Hepatocyte (in vitro differentiated cells): ENCODE measurements around the gene PPP1R1B. TPM values are rescaled to one million over a fixed set of nuclear protein-coding genes. Genes with fewer than 3 reads are reported as not detected.

Experiments
- DNase-seq: peaks from one replicate; pipeline ENCODE4 v3.0.0-alpha.2; 2016; ENCODE audit warnings: low spot score
- H2AFZ ChIP-seq: fragments of 200-600 bp; sonication (generic); 2 replicates; pipeline ENCODE4 v1.6.0; 2016; ENCODE audit warnings: antibody characterized with exemption, mild to moderate bottlenecking
- H3K27ac ChIP-seq: fragments of 200-600 bp; sonication (generic); 2 replicates; pipeline ENCODE4 v1.5.1; 2016; ENCODE audit warnings: mild to moderate bottlenecking
- H3K27me3 ChIP-seq: fragments of 200-600 bp; sonication (generic); 2 replicates; pipeline ENCODE4 v1.6.1; 2016
- H3K36me3 ChIP-seq: fragments of 200-600 bp; sonication (generic); replicated peaks from 2 replicates; pipeline ENCODE4 v1.5.1; 2016; ENCODE audit warnings: low read depth; ENCODE audit not compliant: insufficient read depth
- H3K4me1 ChIP-seq: fragments of 200-600 bp; sonication (generic); 2 replicates; pipeline ENCODE4 v1.5.1; 2016; ENCODE audit warnings: mild to moderate bottlenecking, moderate library complexity; ENCODE audit not compliant: insufficient read depth
- H3K4me2 ChIP-seq: fragments of 200-600 bp; sonication (generic); 2 replicates; pipeline ENCODE4 v1.6.0; 2016
- H3K4me3 ChIP-seq: fragments of 200-600 bp; sonication (generic); 2 replicates; pipeline ENCODE4 v1.5.1; 2016; ENCODE audit warnings: mild to moderate bottlenecking
- H3K79me2 ChIP-seq: fragments of 200-600 bp; sonication (generic); 2 replicates; pipeline ENCODE4 v1.6.0; 2017; ENCODE audit warnings: mild to moderate bottlenecking
- H3K9me2 ChIP-seq: fragments of 200-600 bp; sonication (generic); replicated peaks from 2 replicates; pipeline ENCODE4 v1.6.0; 2017; ENCODE audit warnings: mild to moderate bottlenecking; ENCODE audit not compliant: insufficient read depth
- H3K9me3 ChIP-seq: fragments of 200-600 bp; sonication (generic); 2 replicates; pipeline ENCODE4 v1.5.1; 2016; ENCODE audit warnings: low read depth, mild to moderate bottlenecking
- H4K20me1 ChIP-seq: fragments of 200-600 bp; sonication (generic); 2 replicates; pipeline ENCODE4 v1.6.0; 2016; ENCODE audit warnings: mild to moderate bottlenecking; ENCODE audit not compliant: insufficient read depth, poor library complexity, severe bottlenecking
- EZH2 ChIP-seq: fragments of 200-600 bp; sonication (generic); IDR thresholded peaks from 2 replicates; pipeline ENCODE4 v1.6.1; 2016; ENCODE audit warnings: antibody characterized with exemption, mild to moderate bottlenecking, borderline replicate concordance
- EZH2phosphoT487 ChIP-seq: fragments of 200-600 bp; sonication (generic); IDR thresholded peaks from one replicate; pipeline ENCODE4 v1.6.1; 2018; ENCODE audit warnings: antibody characterized with exemption, mild to moderate bottlenecking, low read depth, moderate library complexity; ENCODE audit not compliant: unreplicated experiment, severe bottlenecking
- WGBS: methylation state at CpG from one replicate; pipeline ENCODE4 v1.1.6; 2016; ENCODE audit warnings: low lambda C conversion rate; ENCODE audit errors: missing lambda C conversion rate; 5-methylcytosine and 5-hydroxymethylcytosine counted together
- polyA plus RNA-seq: library from polyadenylated mRNA; unstranded; fragments of >200 nt; fragmentation: Nextera tagmentation; extraction: Ambion mirVana; gene quantifications from 2 replicates; pipeline ENCODE4 v1.2.1, GENCODE V29; 2016
- total RNA-seq: library from RNA; depleted of rRNA; stranded (reverse); fragments of >200 nt; gene quantifications from 2 replicates; pipeline ENCODE4 v1.2.3, GENCODE V29; 2014
- TF ChIP-seq, protein P1 (sequence below): fragments of 200-600 bp; sonication (generic); IDR thresholded peaks from 2 replicates; pipeline ENCODE4 v1.5.1; 2016; ENCODE audit warnings: antibody characterized with exemption, mild to moderate bottlenecking; ENCODE audit not compliant: poor library complexity

The PPP1R1B gene
- total and polyA plus RNA-seq, 2 experiments from 2014 or later: 1.5 to 3.7 TPM

DNA sequence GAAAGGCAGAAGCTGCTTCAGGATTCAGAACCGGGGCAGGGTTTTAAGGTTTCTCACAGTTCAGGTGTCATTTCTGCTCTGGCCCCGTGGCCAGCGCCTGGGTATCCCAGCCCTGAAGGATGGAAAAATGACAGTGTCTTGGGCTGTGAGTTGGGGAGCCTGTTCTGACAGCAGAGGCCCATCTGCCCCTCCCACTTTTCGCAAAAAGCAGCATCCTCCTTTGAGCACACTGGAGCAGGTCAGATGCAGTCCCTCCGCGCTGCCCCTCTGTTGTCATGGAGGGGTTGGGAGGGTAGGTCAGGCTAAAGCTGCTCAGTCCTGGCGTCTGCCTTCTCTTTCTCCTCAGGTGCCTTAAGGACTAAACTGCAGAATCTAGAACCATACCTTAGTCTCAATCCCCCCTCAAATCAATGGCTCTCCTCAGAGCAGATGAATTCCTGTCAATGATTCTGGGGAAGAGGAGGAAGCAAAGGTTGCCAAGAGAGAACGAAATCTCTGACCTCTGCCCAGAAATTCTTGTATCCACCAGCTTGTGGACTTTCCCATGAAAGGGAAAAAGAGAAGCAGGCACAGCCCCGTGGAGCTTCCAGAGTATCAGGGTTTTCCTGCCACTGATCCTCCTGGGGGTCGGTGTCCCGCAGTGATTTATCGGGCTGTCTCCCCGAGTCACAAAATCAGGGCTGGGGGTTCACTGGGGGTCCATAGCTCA lies 26.3 kb upstream of the PPP1R1B start:
- Histone ChIP-seq H3K27ac (no peak overlapping the region), H4K20me1 (no peaks in the 10 kb centered on the region), H3K36me3 (no peaks in the 10 kb centered on the region), H3K4me2 (no peak overlapping the region), H2AFZ (no peak overlapping the region), H3K79me2 (no peaks in the 10 kb centered on the region), H3K4me3 (no peak overlapping the region), H3K9me3 (no peaks in the 10 kb centered on the region), H3K4me1 (no peaks in the 10 kb centered on the region), H3K27me3 (peaks cover 100% of the 10 kb centered on the region), H3K9me2 (no peaks in the 10 kb centered on the region)
- DNase-seq: no peak
- TF ChIP-seq EZH2: no peak
- TF ChIP-seq, protein P1, sequence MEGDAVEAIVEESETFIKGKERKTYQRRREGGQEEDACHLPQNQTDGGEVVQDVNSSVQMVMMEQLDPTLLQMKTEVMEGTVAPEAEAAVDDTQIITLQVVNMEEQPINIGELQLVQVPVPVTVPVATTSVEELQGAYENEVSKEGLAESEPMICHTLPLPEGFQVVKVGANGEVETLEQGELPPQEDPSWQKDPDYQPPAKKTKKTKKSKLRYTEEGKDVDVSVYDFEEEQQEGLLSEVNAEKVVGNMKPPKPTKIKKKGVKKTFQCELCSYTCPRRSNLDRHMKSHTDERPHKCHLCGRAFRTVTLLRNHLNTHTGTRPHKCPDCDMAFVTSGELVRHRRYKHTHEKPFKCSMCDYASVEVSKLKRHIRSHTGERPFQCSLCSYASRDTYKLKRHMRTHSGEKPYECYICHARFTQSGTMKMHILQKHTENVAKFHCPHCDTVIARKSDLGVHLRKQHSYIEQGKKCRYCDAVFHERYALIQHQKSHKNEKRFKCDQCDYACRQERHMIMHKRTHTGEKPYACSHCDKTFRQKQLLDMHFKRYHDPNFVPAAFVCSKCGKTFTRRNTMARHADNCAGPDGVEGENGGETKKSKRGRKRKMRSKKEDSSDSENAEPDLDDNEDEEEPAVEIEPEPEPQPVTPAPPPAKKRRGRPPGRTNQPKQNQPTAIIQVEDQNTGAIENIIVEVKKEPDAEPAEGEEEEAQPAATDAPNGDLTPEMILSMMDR: no peak
- TF ChIP-seq EZH2phosphoT487: no peak
- 10% methylated on average over 13 of the region's 13 CpGs for WGBS

DNA sequence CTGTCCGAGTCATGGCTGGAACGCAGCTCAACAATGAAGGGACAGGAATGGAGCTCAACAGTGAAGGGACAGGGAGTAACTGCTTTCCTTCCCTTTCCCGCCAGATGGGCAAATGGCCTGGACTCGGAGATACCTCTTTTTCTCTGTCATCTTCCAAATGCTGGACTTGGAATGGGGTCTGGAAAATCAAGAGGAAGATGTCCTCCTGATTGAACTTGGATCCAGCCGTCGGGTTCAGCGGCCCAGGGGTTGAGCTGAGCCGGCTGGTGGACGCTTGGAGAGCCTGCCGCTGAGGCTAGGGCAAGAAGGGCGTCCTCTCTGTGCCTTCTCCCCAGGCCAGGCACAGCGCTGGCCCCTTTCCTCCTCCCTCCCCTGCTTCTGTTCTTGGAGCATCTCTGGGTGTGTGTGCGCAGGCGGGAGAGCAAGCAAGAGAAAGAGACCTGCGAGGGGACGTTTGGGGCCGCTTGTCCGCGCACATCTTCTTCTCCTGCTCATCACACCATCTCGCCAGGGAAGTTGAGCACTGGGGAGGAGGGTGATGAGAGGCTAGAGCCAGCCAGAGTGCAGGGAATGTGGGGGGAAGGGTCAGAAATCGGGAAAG lies 25.7 kb upstream of the PPP1R1B start:
- no peak overlapping the region for H2AFZ ChIP-seq
- no peaks in the 10 kb centered on the region for H3K9me2 ChIP-seq
- H3K9me3 ChIP-seq: no peaks in the 10 kb centered on the region
- DNase-seq: no peak
- no peaks in the 10 kb centered on the region for H3K79me2 ChIP-seq
- no peak overlapping the region for H3K4me2 ChIP-seq
- H3K27ac ChIP-seq: no peak overlapping the region
- TF ChIP-seq, protein P1: no peak
- TF ChIP-seq EZH2phosphoT487 (peak; percentile 44), EZH2 (peak; percentile 46)
- peaks cover 4% of the 10 kb centered on the region for H3K4me1 ChIP-seq
- no peaks in the 10 kb centered on the region for H4K20me1 ChIP-seq
- H3K36me3 ChIP-seq: no peaks in the 10 kb centered on the region
- H3K27me3 ChIP-seq: peaks cover 100% of the 10 kb centered on the region
- no peak overlapping the region for H3K4me3 ChIP-seq
- 4% methylated on average over 21 of the region's 21 CpGs for WGBS

DNA sequence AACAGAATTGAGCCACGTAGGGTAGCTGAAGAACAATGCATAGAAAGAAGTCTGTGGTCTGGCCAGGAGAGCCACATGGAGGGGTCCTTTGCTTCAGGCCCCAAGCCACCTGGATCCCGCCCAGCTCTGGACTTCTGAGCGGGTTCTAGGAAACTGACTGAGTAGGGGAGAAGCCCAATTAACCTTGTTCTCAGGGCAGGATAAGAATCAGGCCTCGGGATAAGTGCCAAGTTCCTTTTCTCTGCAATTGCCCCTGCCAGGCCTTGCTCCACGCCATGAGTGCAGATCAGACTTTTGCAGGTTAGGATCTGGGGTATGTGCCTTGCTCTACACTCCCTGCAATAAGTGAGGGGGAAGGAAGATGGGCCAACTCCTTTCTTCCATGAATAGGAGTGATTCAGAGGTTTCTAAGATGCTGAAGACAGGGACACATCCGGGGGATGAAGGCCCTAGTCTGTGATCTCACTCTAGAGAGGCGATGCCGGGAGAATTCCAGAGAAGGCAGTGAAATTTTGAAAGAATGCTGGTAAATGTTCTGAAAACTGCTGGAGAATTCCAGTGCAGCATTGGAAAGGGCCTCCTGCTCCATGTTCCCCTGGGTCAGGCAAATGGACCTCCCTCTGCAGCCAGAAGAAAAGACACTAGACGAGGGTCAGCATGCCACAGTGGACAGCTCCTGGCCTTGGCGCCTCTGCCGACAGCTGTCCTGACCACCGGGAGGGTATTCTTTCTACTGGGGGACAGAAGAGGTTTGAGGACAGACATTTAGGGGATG lies 24.8 kb upstream of the PPP1R1B start:
- 13% methylated on average over 12 of the region's 12 CpGs for WGBS

More for the DNA sequence above, 24.8 kb upstream of the PPP1R1B start:
- Histone ChIP-seq H3K4me1 (peaks cover 11% of the 10 kb centered on the region), H2AFZ (no peak overlapping the region), H3K4me3 (no peak overlapping the region), H3K9me2 (no peaks in the 10 kb centered on the region), H3K9me3 (no peaks in the 10 kb centered on the region), H3K79me2 (no peaks in the 10 kb centered on the region), H3K27me3 (peaks cover 100% of the 10 kb centered on the region), H3K27ac (no peak overlapping the region), H3K4me2 (no peak overlapping the region), H3K36me3 (no peaks in the 10 kb centered on the region), H4K20me1 (no peaks in the 10 kb centered on the region)
- TF ChIP-seq EZH2: peak; percentile 19
- no peak for TF ChIP-seq EZH2phosphoT487
- TF ChIP-seq, protein P1: no peak
- DNase-seq: no peak
